WTC11 (cell line): Measurements from ENCODE around the gene AK6.

Experiments used
- NR1H2 ChIP-seq: sonication (generic); formaldehyde crosslinking; IDR thresholded peaks from 2 replicates; pipeline ENCODE4 v1.9.0; 2021; ENCODE audit warnings: mild to moderate bottlenecking, moderate library complexity, missing genetic modification reagents
- NR2C2 ChIP-seq: sonication (generic); formaldehyde crosslinking; IDR thresholded peaks from 2 replicates; pipeline ENCODE4 v1.8.0; 2022; ENCODE audit warnings: mild to moderate bottlenecking, missing genetic modification reagents
- TF ChIP-seq, protein P1 (sequence below): fragments of 200-600 bp; IDR thresholded peaks from 2 replicates; pipeline ENCODE4 v1.8.0; 2022; ENCODE audit warnings: antibody characterized with exemption

DNA sequence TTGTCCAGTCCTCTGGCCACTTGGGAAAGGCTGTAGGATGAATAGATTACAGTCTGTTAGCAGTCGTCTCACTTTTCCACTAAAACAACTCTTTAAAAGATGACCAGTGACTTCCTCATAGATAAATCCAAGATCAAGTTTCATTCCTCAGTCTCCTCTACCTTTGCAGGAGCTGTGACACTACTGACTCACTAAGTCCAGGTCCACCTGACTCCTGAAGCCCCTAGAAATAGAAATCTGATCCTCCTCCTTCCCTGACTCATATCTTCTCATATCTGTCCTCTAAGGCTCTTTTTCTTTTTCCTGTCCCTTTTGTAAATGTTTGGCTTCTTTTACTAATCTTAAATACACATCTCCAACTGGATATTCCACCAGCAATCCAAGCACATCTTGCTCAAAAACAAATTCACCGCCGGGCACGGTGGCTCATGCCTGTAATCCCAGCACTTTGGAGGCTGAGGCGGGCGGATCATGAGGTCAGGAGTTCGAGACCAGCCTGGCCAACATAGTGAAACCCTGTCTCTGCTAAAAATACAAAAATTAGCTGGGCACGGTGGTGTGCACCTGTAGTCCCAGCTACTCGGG, 39.3 kb downstream of the AK6 start:
- TF ChIP-seq, protein P1, sequence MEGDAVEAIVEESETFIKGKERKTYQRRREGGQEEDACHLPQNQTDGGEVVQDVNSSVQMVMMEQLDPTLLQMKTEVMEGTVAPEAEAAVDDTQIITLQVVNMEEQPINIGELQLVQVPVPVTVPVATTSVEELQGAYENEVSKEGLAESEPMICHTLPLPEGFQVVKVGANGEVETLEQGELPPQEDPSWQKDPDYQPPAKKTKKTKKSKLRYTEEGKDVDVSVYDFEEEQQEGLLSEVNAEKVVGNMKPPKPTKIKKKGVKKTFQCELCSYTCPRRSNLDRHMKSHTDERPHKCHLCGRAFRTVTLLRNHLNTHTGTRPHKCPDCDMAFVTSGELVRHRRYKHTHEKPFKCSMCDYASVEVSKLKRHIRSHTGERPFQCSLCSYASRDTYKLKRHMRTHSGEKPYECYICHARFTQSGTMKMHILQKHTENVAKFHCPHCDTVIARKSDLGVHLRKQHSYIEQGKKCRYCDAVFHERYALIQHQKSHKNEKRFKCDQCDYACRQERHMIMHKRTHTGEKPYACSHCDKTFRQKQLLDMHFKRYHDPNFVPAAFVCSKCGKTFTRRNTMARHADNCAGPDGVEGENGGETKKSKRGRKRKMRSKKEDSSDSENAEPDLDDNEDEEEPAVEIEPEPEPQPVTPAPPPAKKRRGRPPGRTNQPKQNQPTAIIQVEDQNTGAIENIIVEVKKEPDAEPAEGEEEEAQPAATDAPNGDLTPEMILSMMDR: no peak
- TF ChIP-seq NR1H2 (no peak), NR2C2 (CRISPR knock-in tag) (no peak)
